Umbilical cord (tissue), 2 donors: ENCODE results near the gene RUBCNL. TPM values are rescaled to one million over a fixed set of nuclear protein-coding genes. Genes with fewer than 3 reads are reported as not detected.
A peak's percentile ranks its signal among the peaks of the same experiment; 100 is the strongest.
"Not testable (repeated sequence)": the region's sequence is repeated elsewhere in the genome, so short reads cannot be mapped to it uniquely, and the experiment has no call there.

Source experiments
- DNase-seq: peaks from one replicate; pipeline ENCODE4 v3.0.0-alpha.2; 2015; ENCODE audit warnings: low spot score
- total RNA-seq: library from RNA; depleted of rRNA; stranded (reverse); fragments of >200 nt; gene quantifications from one replicate; pipeline ENCODE4 v1.2.3, GENCODE V29; 2014; ENCODE audit warnings: low replicate concordance; ENCODE audit not compliant: insufficient read depth

RUBCNL gene
- total RNA-seq, 1 donor from 2014 or later: 3.6 TPM

DNA sequence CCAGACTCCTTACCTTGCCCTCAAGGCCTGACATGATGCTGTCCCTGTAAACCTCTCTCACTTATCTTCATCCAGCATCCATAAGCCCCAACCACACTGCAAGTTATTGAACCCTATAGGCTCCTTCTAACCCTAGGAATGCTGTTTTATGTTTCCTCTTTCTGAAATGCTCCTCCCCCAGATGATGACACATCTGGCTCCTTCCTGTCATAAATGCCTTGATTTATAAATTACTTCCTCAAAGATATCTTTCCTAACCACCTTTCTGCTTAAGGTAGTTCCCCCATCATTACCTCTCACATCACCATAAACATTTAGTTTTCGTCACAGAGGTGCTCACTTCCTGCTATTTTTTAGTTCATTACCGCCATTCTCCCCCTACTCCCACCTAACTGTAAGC is 12.3 kb downstream of the RUBCNL start:
- no peak for DNase-seq

DNA sequence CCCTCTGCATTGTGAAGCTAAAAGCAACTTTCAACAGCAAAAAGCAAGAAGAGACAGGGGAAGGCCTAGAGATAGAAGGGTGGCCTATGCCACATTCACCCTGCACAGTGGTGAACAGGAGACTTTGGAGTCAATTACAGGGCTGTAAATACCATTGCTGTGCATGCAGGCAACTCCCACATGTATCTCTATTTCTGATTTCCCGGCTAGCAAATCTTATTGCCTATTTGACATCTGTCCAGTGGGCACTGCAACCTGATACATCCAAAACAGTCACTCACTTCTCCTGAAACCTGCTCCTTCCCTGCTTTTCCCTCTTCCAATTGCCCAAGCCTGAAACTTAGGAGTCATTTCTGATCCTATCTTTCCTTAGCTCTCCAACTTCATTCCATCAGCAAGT is 13.4 kb downstream of the RUBCNL start:
- DNase-seq: no peak

DNA sequence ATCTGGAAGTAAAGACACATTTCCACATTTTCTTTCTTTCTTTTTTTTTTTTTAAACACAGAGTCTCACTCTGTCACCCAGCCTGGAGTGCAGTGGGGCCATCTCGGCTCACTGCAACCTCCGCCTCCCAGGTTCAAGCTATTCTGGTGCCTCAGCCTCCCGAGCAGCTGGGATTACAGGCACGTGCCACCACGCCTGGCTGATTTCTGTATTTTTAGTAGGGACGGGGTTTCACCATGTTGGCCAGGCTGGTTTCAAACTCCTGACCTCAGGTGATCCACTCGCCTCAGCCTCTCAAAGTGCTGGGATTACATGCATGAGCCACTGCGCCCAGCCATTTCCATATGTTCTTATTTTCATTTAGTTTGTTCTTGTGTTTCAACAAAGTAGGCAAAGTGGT is 14.1 kb downstream of the RUBCNL start:
- DNase-seq: not testable (repeated sequence)

- no peak for DNase-seq
Observed at GRCh38 chr13:46372071-46372470, 15.0 kb downstream of the RUBCNL start.

GRCh38 chr13:46369506-46370277 is 17.4 kb downstream of the RUBCNL start:
- peak; percentile 58 for DNase-seq

GRCh38 chr13:46367617-46368327 is 19.3 kb downstream of the RUBCNL start:
- no peak for DNase-seq

GRCh38 chr13:46361276-46361934 is 25.6 kb downstream of the RUBCNL start:
- DNase-seq: peak; percentile 64

GRCh38 chr13:46360604-46361003 is 26.4 kb downstream of the RUBCNL start:
- no peak for DNase-seq

DNA sequence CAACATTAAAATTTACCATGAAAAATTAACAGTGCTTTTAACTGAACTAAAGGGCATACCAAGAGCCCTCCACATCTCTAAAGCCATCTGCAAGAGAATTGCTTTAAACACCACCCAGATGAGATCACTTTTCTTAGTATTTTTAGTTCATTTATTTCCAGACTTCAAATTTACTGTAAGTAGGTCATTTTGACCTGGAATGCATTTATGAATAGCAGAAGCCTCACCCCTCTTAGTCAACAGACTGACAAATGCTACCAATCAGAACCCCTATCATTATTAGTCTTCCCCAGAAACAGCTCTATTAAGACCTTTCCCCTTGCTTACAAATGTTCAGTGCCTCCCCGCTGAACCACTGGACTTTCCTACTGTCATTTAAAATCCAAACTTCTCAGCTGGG is 27.3 kb downstream of the RUBCNL start:
- peak; percentile 80 for DNase-seq

- DNase-seq: no peak
Observed at GRCh38 chr13:46355901-46356590, 31.0 kb downstream of the RUBCNL start.

GRCh38 chr13:46355088-46355468 is 32.0 kb downstream of the RUBCNL start:
- no peak for DNase-seq

GRCh38 chr13:46354156-46355087 is 32.6 kb downstream of the RUBCNL start:
- no peak for DNase-seq

DNA sequence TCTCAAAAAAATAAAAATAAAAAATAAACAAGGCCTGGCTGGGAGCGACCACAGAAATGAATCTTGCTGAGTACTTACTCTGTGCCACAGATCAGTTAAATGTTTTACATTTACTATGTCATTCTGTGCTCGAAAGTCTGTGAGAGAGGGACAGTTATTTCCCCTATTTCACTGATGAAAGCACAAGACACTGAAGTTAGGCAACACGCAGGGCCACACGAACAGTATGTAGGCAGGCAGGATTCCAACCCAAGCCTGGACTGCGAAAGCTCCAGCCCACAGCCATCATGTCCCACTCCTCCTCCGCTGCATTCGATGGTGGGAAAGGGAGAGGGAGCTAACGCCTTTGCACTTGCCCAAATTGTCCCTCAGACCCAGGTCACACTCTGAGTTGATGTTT is 34.2 kb downstream of the RUBCNL start:
- no peak for DNase-seq

- no peak for DNase-seq
Observed at GRCh38 chr13:46350003-46350402, 37.0 kb downstream of the RUBCNL start.

- DNase-seq: no peak
Observed at GRCh38 chr13:46348961-46349360, 38.1 kb downstream of the RUBCNL start.

- no peak for DNase-seq
Observed at GRCh38 chr13:46347277-46347676, 39.8 kb downstream of the RUBCNL start.

DNA sequence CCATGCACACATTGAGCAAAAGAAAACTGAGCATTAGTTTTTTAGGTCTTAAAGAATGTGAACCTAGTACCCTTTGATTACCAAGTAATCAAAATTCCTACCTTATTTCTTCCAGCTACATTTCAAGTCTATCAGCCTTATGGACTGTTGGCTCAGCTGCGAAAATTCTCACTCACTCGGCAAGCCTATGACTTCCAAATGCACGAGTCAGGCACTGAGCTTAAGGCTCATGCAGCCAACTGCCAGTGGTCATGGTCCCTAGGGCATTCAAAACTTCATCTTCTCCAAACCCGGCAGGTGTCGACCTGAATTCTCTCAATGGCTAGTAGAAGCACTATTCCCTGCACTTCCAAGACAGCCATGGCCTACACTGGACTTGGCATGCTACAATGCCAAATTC is 41.2 kb downstream of the RUBCNL start:
- DNase-seq: no peak

DNA sequence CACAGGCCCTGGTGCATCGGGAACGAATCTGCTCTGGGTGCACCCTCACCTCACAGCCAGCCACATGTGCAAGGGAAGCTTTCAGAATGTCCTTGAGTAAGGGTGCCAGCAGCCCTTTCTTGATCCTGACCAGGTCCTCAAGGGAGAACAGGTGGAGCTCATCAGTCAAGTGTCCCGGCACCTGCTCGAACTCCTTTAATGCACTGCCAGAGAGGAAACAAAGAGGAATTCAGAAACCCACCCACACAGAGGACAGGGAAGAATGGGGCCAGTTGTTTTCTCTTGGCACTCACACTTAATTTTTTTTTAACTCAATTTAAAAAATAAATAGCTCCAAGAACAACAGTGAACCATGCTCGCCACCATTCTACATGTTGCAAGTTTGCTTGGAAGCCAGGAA is 41.7 kb downstream of the RUBCNL start:
- no peak for DNase-seq

DNA sequence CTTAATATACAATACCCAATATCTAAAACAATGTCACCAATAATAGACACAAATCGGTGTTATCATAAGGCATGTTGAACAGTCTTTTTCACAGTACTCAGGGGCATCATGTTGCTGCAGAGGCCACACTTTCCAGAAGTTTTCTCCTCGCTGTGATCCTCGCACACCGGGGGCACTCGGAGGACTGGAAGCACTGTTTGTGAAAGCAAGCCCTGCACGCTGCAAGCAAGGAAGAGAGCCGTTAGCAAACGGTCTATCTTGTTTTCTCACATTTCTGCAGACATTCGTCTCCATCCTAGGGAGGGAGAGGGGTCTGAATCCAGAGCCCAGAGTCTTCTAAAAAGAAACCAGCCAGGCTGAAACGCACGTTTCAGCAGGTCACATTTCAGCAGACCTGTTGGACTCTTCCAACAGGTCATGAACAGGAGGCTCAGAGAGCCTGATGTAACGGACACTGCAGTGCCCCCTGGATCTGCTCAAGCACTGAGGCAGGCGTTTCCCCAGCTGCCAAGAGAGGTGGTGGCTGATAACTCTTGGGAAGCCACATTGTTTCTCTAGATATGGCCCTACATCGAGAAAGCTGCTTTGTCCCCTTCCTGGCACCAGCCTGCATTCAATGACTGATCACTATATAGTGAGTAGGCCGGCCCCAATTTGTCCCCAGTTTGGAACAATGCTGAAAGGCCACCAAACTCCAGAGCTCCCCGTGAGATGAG is 43.6 kb downstream of the RUBCNL start:
- no peak for DNase-seq

DNA sequence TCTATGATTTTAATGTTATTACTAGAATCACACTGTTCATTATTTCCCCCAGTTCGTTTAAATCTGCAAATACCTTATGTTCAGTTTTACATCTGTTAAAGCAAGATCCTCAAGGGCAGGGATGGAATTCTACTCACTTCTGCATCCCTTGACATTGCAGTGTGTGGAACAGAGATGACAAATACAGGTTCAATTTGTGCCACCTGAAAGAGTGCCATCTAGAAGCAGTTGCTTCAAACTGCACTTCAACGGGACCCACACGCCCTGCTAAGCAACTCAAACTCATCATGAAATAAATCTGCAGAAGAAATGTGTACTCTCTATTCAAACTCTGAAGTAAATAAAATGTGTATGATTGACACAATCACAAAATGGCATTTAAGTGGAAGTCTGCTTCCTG is 44.5 kb downstream of the RUBCNL start:
- no peak for DNase-seq
